ENCODE results near the gene POLR3C.

POLR3C gene

GRCh38 chr1:145871994-145872924 lies 48.3 kb downstream of the POLR3C start:
- no peak for DNase-seq (ENCODE audit: low spot score)
- TF ChIP-seq, protein P1, sequence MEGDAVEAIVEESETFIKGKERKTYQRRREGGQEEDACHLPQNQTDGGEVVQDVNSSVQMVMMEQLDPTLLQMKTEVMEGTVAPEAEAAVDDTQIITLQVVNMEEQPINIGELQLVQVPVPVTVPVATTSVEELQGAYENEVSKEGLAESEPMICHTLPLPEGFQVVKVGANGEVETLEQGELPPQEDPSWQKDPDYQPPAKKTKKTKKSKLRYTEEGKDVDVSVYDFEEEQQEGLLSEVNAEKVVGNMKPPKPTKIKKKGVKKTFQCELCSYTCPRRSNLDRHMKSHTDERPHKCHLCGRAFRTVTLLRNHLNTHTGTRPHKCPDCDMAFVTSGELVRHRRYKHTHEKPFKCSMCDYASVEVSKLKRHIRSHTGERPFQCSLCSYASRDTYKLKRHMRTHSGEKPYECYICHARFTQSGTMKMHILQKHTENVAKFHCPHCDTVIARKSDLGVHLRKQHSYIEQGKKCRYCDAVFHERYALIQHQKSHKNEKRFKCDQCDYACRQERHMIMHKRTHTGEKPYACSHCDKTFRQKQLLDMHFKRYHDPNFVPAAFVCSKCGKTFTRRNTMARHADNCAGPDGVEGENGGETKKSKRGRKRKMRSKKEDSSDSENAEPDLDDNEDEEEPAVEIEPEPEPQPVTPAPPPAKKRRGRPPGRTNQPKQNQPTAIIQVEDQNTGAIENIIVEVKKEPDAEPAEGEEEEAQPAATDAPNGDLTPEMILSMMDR (IDR thresholded peaks at IDR 0.05), result no peak
- Histone ChIP-seq H3K4me3 (peak overlapping the region; percentile 64), H3K27ac (peak overlapping the region; percentile 63 to 76)

DNA sequence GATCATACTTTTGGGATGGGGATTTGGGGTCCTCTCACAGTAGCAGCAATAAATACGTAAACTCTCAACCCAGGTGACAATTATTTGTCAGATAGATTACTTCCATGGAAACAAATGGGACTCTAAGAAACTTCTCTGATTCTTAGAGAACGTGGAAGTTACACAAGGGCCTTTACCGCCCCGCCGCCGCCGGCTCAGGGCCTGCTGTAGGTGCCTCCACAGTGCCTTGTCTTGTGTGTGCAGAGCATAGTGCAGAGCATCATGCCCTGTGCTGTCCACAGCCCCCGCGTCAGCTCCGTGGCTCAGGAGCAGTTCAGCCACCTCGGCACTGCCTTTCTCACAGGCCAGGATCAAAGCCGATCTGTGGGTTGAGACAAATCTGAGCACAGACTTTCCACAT lies 50.6 kb downstream of the POLR3C start:
- H3K4me3 ChIP-seq, result no peak overlapping the region
- no peak for DNase-seq (ENCODE audit: low spot score)
- no peak overlapping the region for H3K27ac ChIP-seq
- TF ChIP-seq, protein P1 (IDR thresholded peaks at IDR 0.05), result no peak

GRCh38 chr1:145877923-145878486 lies 54.0 kb downstream of the POLR3C start:
- no peak for DNase-seq (ENCODE audit: low spot score)
- TF ChIP-seq, protein P1 (IDR thresholded peaks at IDR 0.05), result no peak
- H3K4me3 ChIP-seq, result no peak overlapping the region
- no peak overlapping the region for H3K27ac ChIP-seq

DNA sequence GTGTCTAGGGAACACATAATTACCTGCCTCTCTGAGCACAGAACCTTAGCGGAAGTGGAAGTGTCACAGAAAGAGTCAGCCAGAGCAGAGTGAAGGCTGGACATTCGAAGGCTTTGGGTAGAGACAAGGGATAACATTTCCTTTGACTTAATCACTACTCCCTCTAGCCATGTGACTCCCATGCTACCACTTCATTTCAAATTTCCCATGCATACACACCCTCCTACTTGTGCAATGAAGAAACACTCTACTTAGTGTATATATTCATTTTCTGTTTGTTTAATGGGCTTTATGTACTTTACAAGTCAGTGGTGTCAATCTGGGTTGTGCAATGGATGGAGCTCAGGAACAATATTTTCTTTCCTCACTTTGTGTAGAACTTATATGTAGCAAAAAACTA lies 54.7 kb downstream of the POLR3C start:
- TF ChIP-seq, protein P1 (IDR thresholded peaks at IDR 0.05), result no peak
- no peak overlapping the region for H3K4me3 ChIP-seq
- no peak overlapping the region for H3K27ac ChIP-seq
- no peak for DNase-seq (ENCODE audit: low spot score)

GRCh38 chr1:145879775-145880174 lies 55.8 kb downstream of the POLR3C start:
- Histone ChIP-seq H3K4me3 (no peak overlapping the region), H3K27ac (no peak overlapping the region)
- no peak for DNase-seq (ENCODE audit: low spot score)
- TF ChIP-seq, protein P1 (IDR thresholded peaks at IDR 0.05), result no peak

DNA sequence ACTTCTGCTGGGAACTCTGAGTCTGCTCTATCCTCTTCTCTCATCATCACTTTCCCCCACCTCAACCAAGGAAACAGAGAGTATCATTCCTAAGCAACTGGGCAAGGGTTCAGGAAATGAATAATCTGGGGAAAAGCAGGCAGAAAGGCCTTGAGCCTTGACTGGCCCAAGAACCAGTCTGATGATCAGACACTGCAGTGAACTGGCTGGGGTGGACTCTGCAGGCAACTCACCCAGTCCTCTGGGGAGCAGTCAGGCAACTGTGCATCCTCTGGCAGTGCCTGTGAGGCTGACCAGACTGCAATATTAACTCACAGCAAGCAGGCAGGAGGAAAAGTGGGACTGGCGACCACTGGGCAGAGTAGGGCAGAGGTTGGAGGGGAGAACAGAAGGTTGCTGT lies 60.7 kb downstream of the POLR3C start:
- Histone ChIP-seq H3K27ac (no peak overlapping the region), H3K4me3 (no peak overlapping the region)
- DNase-seq (ENCODE audit: low spot score), result no peak
- TF ChIP-seq, protein P1 (IDR thresholded peaks at IDR 0.05), result no peak
